Gastroesophageal sphincter (tissue), 4 donors: ENCODE measurements around the gene DPYD. TPM values are rescaled to one million over a fixed set of nuclear protein-coding genes. Genes with fewer than 3 reads are reported as not detected.

Source experiments
- ATAC-seq: fragments of 150-250 bp; one replicate; pipeline ENCODE4 v1.9.1; 2016; ENCODE audit warnings: mild to moderate bottlenecking, moderate library complexity
- H3K27ac ChIP-seq, 4 donors: fragments of 200-600 bp; sonication (generic) in 3 of 4; 1 replicate in 3 of 4; 2 replicates in 1 of 4; pipeline ENCODE4 v1.5.1; 2016 to 2019
- H3K27me3 ChIP-seq: fragments of 200-600 bp; sonication (generic); one replicate; pipeline ENCODE4 v1.5.1; 2019
- H3K36me3 ChIP-seq, 2 donors: fragments of 200-600 bp; sonication (generic); one replicate each; pipeline ENCODE4 v1.5.1; 2019; ENCODE audit warnings: control low read depth in 1 of 2
- H3K4me1 ChIP-seq, 3 donors: fragments of 200-600 bp; sonication (generic); 1 replicate in 2 of 3; 2 replicates in 1 of 3; pipeline ENCODE4 v1.5.1; 2016 to 2019; ENCODE audit warnings: control low read depth in 2 of 3
- H3K4me3 ChIP-seq, 2 donors: fragments of 200-600 bp; sonication (generic); one replicate each; pipeline ENCODE4 v1.5.1; 2019; ENCODE audit warnings: mild to moderate bottlenecking in 1 of 2, moderate library complexity in 1 of 2
- H3K9me3 ChIP-seq, 3 donors: fragments of 200-600 bp; sonication (generic); one replicate each; pipeline ENCODE4 v1.5.1; 2017 to 2019; ENCODE audit warnings: control low read depth in 2 of 3
- EP300 ChIP-seq: sonication (generic); formaldehyde crosslinking; IDR thresholded peaks from one replicate; pipeline ENCODE4 v1.6.1; 2017; ENCODE audit warnings: antibody characterized with exemption, mild to moderate bottlenecking
- POLR2A ChIP-seq, 2 donors: fragments of 450-650 bp; IDR thresholded peaks; one replicate each; pipeline ENCODE4 v1.6.1; 2017; ENCODE audit warnings: antibody characterized with exemption in 2 of 2, mild to moderate bottlenecking in 2 of 2, moderate library complexity in 1 of 2
- POLR2AphosphoS5 ChIP-seq: sonication (generic); formaldehyde crosslinking; IDR thresholded peaks from one replicate; pipeline ENCODE4 v1.6.1; 2017; ENCODE audit warnings: antibody characterized with exemption
- WGBS, 2 donors: methylation state at CpG; one replicate each; pipeline ENCODE4 v1.1.5; 2018; ENCODE audit warnings: low coverage in 1 of 2; 5-methylcytosine and 5-hydroxymethylcytosine counted together
- total RNA-seq, 4 donors: library from RNA; depleted of rRNA; stranded (reverse); fragments of >200 nt; gene quantifications; one replicate each; pipeline ENCODE4 v1.1.0, GENCODE V29; 2016
- TF ChIP-seq, protein P1 (sequence below), 4 experiments: fragments of 200-600 bp in 2 of 4; fragments of 450-650 bp in 2 of 4; sonication (generic) in 1 of 4; IDR thresholded peaks; one replicate each; pipeline ENCODE4 v1.5.1; 2017 to 2019; ENCODE audit warnings: antibody characterized with exemption in 4 of 4, mild to moderate bottlenecking in 2 of 4, moderate library complexity in 2 of 4

DPYD gene
- total RNA-seq, 4 donors from 2014 or later = 31.2 to 53.0 (median 43.2) TPM

DNA sequence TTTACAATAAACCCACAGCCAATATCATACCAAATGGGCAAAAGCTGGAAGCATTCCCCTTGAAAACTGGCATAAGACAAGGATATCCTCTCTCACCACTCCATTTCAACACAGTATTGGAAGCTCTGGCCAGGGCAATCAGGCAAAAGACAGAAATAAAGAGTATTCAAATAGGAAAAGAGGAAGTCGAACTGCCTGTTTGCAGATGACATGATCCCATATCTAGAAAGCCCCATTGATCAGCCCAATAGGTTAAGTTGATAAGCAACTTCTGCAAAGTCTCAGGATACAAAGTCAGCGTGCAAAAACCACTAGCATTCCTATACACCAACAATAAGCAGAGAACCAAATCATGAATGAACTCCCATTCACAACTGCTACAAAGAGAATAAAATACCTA is 235.5 kb downstream of the DPYD start:
- no peaks in the 10 kb centered on the region for H3K4me1 ChIP-seq
- H3K27me3 ChIP-seq = no peaks in the 10 kb centered on the region
- no peaks in the 10 kb centered on the region for H3K9me3 ChIP-seq
- ATAC-seq = no peak
- H3K36me3 ChIP-seq = peaks cover 0 to 10% of the 10 kb centered on the region in 2 donors
- TF ChIP-seq, protein P1, sequence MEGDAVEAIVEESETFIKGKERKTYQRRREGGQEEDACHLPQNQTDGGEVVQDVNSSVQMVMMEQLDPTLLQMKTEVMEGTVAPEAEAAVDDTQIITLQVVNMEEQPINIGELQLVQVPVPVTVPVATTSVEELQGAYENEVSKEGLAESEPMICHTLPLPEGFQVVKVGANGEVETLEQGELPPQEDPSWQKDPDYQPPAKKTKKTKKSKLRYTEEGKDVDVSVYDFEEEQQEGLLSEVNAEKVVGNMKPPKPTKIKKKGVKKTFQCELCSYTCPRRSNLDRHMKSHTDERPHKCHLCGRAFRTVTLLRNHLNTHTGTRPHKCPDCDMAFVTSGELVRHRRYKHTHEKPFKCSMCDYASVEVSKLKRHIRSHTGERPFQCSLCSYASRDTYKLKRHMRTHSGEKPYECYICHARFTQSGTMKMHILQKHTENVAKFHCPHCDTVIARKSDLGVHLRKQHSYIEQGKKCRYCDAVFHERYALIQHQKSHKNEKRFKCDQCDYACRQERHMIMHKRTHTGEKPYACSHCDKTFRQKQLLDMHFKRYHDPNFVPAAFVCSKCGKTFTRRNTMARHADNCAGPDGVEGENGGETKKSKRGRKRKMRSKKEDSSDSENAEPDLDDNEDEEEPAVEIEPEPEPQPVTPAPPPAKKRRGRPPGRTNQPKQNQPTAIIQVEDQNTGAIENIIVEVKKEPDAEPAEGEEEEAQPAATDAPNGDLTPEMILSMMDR (IDR thresholded peaks at IDR 0.05) = no peak
- TF ChIP-seq POLR2AphosphoS5 (no peak), POLR2A (IDR thresholded peaks at IDR 0.05) (no peak)
- H3K4me3 ChIP-seq = no peak overlapping the region
- no peak overlapping the region for H3K27ac ChIP-seq
- WGBS, 2 donors = 100% methylated on average over 2 of the region's 2 CpGs

DNA sequence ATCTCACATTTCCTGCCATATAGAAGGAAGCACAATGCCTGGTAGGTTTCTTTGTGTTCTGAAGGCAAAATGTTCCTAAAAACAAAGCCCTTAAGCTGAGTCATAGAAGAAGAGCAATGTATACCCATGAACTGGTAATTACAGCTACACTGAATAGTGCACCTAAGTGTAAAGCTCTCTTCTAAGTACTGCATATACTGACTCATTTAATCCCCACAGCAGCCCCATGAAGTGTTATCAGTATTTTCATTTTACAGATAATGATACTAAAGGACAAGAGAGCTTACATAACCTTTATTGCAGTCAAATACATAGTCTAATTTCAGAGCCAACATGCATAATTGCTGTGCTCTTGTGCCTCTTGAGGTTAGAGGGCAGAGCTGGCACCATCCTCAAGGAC is 239.9 kb downstream of the DPYD start:
- no peak for ATAC-seq
- Histone ChIP-seq H3K4me3 (no peak overlapping the region), H3K27ac (no peak overlapping the region), H3K4me1 (no peaks in the 10 kb centered on the region), H3K36me3 (peaks cover 0 to 16% of the 10 kb centered on the region in 2 donors), H3K27me3 (no peaks in the 10 kb centered on the region), H3K9me3 (no peaks in the 10 kb centered on the region)
- TF ChIP-seq, protein P1 (IDR thresholded peaks at IDR 0.05) = no peak
- no peak for TF ChIP-seq EP300
- TF ChIP-seq POLR2A (IDR thresholded peaks at IDR 0.05) = no peak
- TF ChIP-seq POLR2AphosphoS5 = no peak

DNA sequence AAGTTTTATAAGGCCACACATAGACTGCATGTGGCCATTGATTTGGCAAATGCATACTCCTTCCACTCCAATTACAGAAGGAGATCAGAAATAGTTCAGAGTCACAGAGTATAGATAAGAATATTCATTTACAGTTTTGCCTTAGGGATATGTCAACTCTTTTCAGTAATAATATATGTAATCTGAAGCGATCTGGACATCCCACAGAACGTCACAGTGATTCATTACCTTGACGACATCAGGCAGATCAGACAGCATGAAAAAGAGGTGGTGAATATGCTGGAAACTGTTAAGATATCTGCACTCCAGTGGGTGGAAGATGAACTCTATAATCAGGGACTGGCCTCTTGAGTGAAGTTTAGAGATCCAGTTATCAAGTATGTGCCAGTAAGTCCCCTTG is 240.4 kb downstream of the DPYD start:
- Histone ChIP-seq H3K9me3 (no peaks in the 10 kb centered on the region), H3K36me3 (peaks cover 0 to 16% of the 10 kb centered on the region in 2 donors), H3K27ac (no peak overlapping the region), H3K27me3 (no peaks in the 10 kb centered on the region), H3K4me3 (no peak overlapping the region), H3K4me1 (no peaks in the 10 kb centered on the region)
- no peak for ATAC-seq
- TF ChIP-seq, protein P1 (IDR thresholded peaks at IDR 0.05) = no peak
- TF ChIP-seq EP300 = no peak
- no peak for TF ChIP-seq POLR2A (IDR thresholded peaks at IDR 0.05)
- no peak for TF ChIP-seq POLR2AphosphoS5
- 83 to 85% methylated on average over 1 to 3 of the region's 3 CpGs for WGBS, 2 donors

DNA sequence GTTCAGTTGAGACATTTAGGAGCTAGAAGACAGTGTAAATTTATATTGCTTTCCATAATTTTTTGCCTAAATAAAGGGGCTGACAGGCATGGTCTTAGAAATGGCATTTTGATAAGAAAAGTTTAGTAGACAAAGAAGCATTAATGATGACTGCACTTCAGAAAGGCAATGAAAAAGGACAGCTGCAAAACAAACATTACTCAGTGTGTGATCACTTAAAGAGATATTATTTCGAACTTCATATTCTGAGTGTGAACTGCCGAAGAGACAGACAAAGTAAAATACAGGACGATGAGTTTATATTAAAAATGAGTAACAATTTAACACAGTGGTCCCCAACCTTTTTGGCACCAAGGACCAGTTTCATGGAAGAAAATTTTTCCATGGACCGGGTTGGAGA is 243.1 kb downstream of the DPYD start:
- Histone ChIP-seq H3K27me3 (no peaks in the 10 kb centered on the region), H3K4me1 (no peaks in the 10 kb centered on the region), H3K4me3 (no peak overlapping the region), H3K36me3 (peaks cover 0 to 16% of the 10 kb centered on the region in 2 donors), H3K27ac (no peak overlapping the region), H3K9me3 (no peaks in the 10 kb centered on the region)
- ATAC-seq = no peak
- 85 to 88% methylated on average over 4 of the region's 4 CpGs for WGBS, 2 donors
- no peak for TF ChIP-seq POLR2AphosphoS5

DNA sequence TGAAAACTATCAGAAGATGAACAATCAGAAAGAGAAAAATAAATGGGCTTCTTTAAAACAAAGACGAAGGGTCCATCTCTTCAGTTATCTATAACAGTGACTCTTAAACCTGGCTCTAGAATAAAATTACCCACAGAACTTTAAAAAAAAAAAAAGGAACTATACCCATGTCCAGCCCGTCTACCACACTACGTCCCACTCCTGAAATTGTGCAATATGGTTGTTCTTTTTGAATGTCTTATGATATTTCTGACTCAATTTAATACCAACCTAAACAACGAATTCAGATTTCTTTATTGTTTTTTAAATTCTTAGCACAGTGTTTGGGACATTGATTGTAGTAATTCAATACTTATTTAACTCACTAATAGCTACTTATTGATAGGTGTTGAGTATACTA is 246.3 kb downstream of the DPYD start:
- Histone ChIP-seq H3K9me3 (peaks cover 0 to 8% (median 0%) of the 10 kb centered on the region in 3 donors), H3K27ac (no peak overlapping the region), H3K4me3 (no peak overlapping the region), H3K36me3 (peaks cover 0 to 20% of the 10 kb centered on the region in 2 donors), H3K27me3 (no peaks in the 10 kb centered on the region), H3K4me1 (no peaks in the 10 kb centered on the region)
- ATAC-seq = no peak
- WGBS, 2 donors = 89 to 95% methylated on average over 4 of the region's 4 CpGs
- TF ChIP-seq EP300 = no peak
- TF ChIP-seq POLR2AphosphoS5 = no peak
- TF ChIP-seq POLR2A (IDR thresholded peaks at IDR 0.05) = no peak

DNA sequence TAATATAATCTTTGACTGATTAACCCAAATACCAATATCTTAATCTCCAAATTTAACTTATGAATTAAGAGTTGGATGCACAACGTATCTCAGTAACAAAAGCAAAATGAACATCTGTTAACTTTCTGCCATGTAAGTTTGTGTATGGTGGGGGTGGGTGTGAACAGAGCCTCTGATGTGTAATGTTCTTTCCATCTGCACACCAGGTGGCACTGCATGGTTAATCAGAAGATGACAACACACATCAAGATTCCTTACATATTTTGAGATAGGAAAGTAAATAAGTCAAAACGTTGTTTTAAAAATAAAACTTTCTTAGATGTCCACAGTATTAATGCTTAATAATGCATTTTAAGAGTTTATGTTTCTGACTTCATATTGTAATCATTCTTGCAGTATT is 251.9 kb downstream of the DPYD start:
- no peaks in the 10 kb centered on the region for H3K4me1 ChIP-seq
- TF ChIP-seq, protein P1 (IDR thresholded peaks at IDR 0.05) = no peak
- TF ChIP-seq POLR2A (IDR thresholded peaks at IDR 0.05) = no peak
- TF ChIP-seq EP300 = no peak
- TF ChIP-seq POLR2AphosphoS5 = no peak
- H3K27ac ChIP-seq = no peak overlapping the region
- H3K9me3 ChIP-seq = peaks cover 0 to 8% (median 0%) of the 10 kb centered on the region in 3 donors
- no peak overlapping the region for H3K4me3 ChIP-seq
- 27 to 45% methylated on average over 2 of the region's 2 CpGs for WGBS, 2 donors
- ATAC-seq = no peak
- peaks cover 0 to 4% of the 10 kb centered on the region in 2 donors for H3K36me3 ChIP-seq
- no peaks in the 10 kb centered on the region for H3K27me3 ChIP-seq
